Mesendoderm (in vitro differentiated cells): Measurements from ENCODE around the gene ABAT.

Experiments
- DNase-seq: peaks from one replicate; pipeline ENCODE4 v3.0.0; 2013
- H2AK5ac ChIP-seq: 2 replicates; pipeline ENCODE4 v1.6.1; 2013; ENCODE audit warnings: low read length, inconsistent platforms
- H2BK120ac ChIP-seq: 2 replicates; pipeline ENCODE4 v1.6.1; 2013; ENCODE audit warnings: low read depth, mild to moderate bottlenecking, low read length, moderate library complexity, mixed read lengths
- H2BK15ac ChIP-seq: replicated peaks from 2 replicates; pipeline ENCODE4 v1.6.1; 2013; ENCODE audit warnings: low read depth, mild to moderate bottlenecking, moderate library complexity
- H2BK5ac ChIP-seq: 2 replicates; pipeline ENCODE4 v1.6.1; 2013; ENCODE audit warnings: low read length, inconsistent platforms
- H3K18ac ChIP-seq: 2 replicates; pipeline ENCODE4 v1.6.1; 2013; ENCODE audit warnings: mild to moderate bottlenecking, low read length, mixed read lengths
- H3K23ac ChIP-seq: one replicate; pipeline ENCODE4 v1.6.1; 2013; ENCODE audit warnings: low read length
- H3K27ac ChIP-seq: 2 replicates; pipeline ENCODE4 v1.5.1; 2013; ENCODE audit warnings: low read depth, mild to moderate bottlenecking, inconsistent platforms, low read length, moderate library complexity
- H3K27me3 ChIP-seq: 2 replicates; pipeline ENCODE4 v1.6.1; 2013; ENCODE audit warnings: low read length, control low read depth, mild to moderate bottlenecking, inconsistent platforms; ENCODE audit not compliant: insufficient read depth, poor library complexity
- H3K36me3 ChIP-seq: 2 replicates; pipeline ENCODE4 v1.6.1; 2013; ENCODE audit warnings: low read length, inconsistent platforms; ENCODE audit not compliant: control insufficient read depth, insufficient read depth
- H3K4ac ChIP-seq: one replicate; pipeline ENCODE4 v1.6.1; 2013; ENCODE audit warnings: low read depth, mild to moderate bottlenecking, low read length, moderate library complexity
- H3K4me1 ChIP-seq: 2 replicates; pipeline ENCODE4 v1.6.1; 2013; ENCODE audit warnings: low read depth, low read length, inconsistent platforms; ENCODE audit not compliant: control insufficient read depth
- H3K4me2 ChIP-seq: 2 replicates; pipeline ENCODE4 v1.6.1; 2013; ENCODE audit warnings: low read length
- H3K4me3 ChIP-seq: 2 replicates; pipeline ENCODE4 v1.5.1; 2013; ENCODE audit warnings: mild to moderate bottlenecking, low read length
- H3K56ac ChIP-seq: one replicate; pipeline ENCODE4 v1.6.1; 2013; ENCODE audit warnings: low read length
- H3K79me1 ChIP-seq: 2 replicates; pipeline ENCODE4 v1.6.1; 2013; ENCODE audit warnings: low read length, inconsistent platforms
- H3K79me2 ChIP-seq: 2 replicates; pipeline ENCODE4 v1.6.1; 2013; ENCODE audit warnings: mild to moderate bottlenecking, low read length; ENCODE audit not compliant: control insufficient read depth, insufficient read depth
- H3K9ac ChIP-seq: 2 replicates; pipeline ENCODE4 v1.6.1; 2013; ENCODE audit warnings: low read length, inconsistent platforms
- H4K5ac ChIP-seq: one replicate; pipeline ENCODE4 v1.6.1; 2013; ENCODE audit warnings: low read length
- H4K8ac ChIP-seq: one replicate; pipeline ENCODE4 v1.6.1; 2013; ENCODE audit warnings: low read depth, mild to moderate bottlenecking, control low read depth, low read length, moderate library complexity
- WGBS: extraction: QIAGEN DNeasy Blood & Tissue Kit; methylation state at CpG from one replicate; pipeline ENCODE4 v1.1.7; 2013; ENCODE audit warnings: low lambda C conversion rate, missing lambda C conversion rate; ENCODE audit not compliant: insufficient coverage; ENCODE audit errors: extremely low coverage; 5-methylcytosine and 5-hydroxymethylcytosine counted together

The ABAT gene

GRCh38 chr16:8762254-8762653 is 87.8 kb downstream of the ABAT start:
- no peak for DNase-seq
- H3K18ac ChIP-seq: no peak overlapping the region
- no peak overlapping the region for H2AK5ac ChIP-seq
- H3K9ac ChIP-seq: no peak overlapping the region
- H3K23ac ChIP-seq: no peak overlapping the region
- H3K27ac ChIP-seq: no peak overlapping the region
- no peak overlapping the region for H3K4me3 ChIP-seq
- no peak overlapping the region for H4K5ac ChIP-seq
- H2BK5ac ChIP-seq: no peak overlapping the region
- no peak overlapping the region for H3K4ac ChIP-seq
- H3K27me3 ChIP-seq: no peaks in the 10 kb centered on the region
- WGBS: no CpG with 5 or more reads among the region's 4 CpGs
- no peaks in the 10 kb centered on the region for H3K36me3 ChIP-seq
- no peak overlapping the region for H2BK120ac ChIP-seq
- H3K79me1 ChIP-seq: no peaks in the 10 kb centered on the region
- H3K4me2 ChIP-seq: no peak overlapping the region
- H3K56ac ChIP-seq: no peak overlapping the region
- no peaks in the 10 kb centered on the region for H3K79me2 ChIP-seq
- H3K4me1 ChIP-seq: no peaks in the 10 kb centered on the region
- no peak overlapping the region for H4K8ac ChIP-seq
- H2BK15ac ChIP-seq: no peak overlapping the region

DNA sequence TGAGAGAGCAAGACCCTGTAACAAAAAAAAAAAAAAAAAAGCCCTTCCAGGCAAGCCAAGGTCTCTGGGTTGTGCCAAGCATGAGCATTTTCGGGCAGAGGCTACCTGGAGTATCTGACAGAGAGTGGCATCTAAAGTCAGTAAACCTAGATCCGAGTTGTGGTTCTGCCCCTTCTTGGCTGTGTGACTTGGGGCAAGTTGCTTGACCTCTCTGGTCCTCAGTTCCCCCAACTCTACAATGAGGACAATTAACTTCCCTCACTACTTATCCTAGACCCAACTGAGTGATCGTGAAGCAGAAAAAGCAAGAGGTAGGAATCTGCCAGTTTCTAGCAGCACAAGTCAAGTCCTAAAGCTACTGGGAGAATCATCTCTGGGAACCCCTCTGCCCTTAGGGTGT is 88.7 kb downstream of the ABAT start:
- Histone ChIP-seq H4K8ac (no peak overlapping the region), H3K9ac (no peak overlapping the region), H2AK5ac (no peak overlapping the region), H4K5ac (no peak overlapping the region), H3K18ac (no peak overlapping the region), H2BK15ac (no peak overlapping the region), H2BK120ac (no peak overlapping the region), H3K56ac (no peak overlapping the region), H3K4me1 (no peaks in the 10 kb centered on the region), H2BK5ac (no peak overlapping the region), H3K4me3 (no peak overlapping the region), H3K23ac (no peak overlapping the region), H3K4me2 (no peak overlapping the region), H3K36me3 (no peaks in the 10 kb centered on the region), H3K79me2 (no peaks in the 10 kb centered on the region), H3K27ac (no peak overlapping the region), H3K4ac (no peak overlapping the region), H3K27me3 (no peaks in the 10 kb centered on the region), H3K79me1 (no peaks in the 10 kb centered on the region)
- no CpG with 5 or more reads among the region's 3 CpGs for WGBS
- no peak for DNase-seq

DNA sequence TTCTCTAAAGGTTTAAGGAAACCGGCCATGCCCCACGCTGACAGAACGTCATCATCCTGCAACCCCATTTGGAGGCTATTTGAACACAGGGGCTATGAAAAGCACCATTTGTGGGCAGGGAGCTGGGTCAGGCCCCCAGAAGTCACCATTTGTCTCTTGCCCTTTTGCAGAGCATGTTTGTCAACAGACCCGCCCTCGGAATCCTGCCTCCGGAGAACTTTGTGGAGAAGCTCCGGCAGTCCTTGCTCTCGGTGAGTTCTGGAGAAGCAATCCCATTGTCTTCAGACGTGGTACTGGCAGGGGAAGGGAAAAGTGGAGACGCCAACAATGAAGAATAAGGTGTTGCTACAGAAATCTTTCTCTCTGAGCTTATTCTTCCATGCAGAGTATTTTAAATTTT is 89.5 kb downstream of the ABAT start:
- no CpG with 5 or more reads among the region's 10 CpGs for WGBS
- H3K9ac ChIP-seq: no peak overlapping the region
- no peak overlapping the region for H2AK5ac ChIP-seq

GRCh38 chr16:8764525-8765250 is 90.3 kb downstream of the ABAT start:
- Histone ChIP-seq H3K23ac (no peak overlapping the region), H3K4me2 (no peak overlapping the region), H3K79me2 (no peaks in the 10 kb centered on the region), H3K4me3 (no peak overlapping the region), H2AK5ac (no peak overlapping the region), H3K4me1 (no peaks in the 10 kb centered on the region), H2BK120ac (no peak overlapping the region), H3K56ac (no peak overlapping the region), H3K18ac (no peak overlapping the region), H2BK15ac (no peak overlapping the region), H3K9ac (no peak overlapping the region), H3K4ac (no peak overlapping the region), H3K36me3 (no peaks in the 10 kb centered on the region), H3K79me1 (no peaks in the 10 kb centered on the region), H3K27me3 (no peaks in the 10 kb centered on the region), H2BK5ac (no peak overlapping the region), H3K27ac (no peak overlapping the region), H4K8ac (no peak overlapping the region), H4K5ac (no peak overlapping the region)
- peak; percentile 13 for DNase-seq
- no CpG with 5 or more reads among the region's 18 CpGs for WGBS

More for the DNA sequence above, 89.5 kb downstream of the ABAT start:
- Histone ChIP-seq H3K23ac (no peak overlapping the region), H3K27ac (no peak overlapping the region), H2BK15ac (no peak overlapping the region), H2BK5ac (no peak overlapping the region), H3K27me3 (no peaks in the 10 kb centered on the region), H3K79me1 (no peaks in the 10 kb centered on the region), H3K4me1 (no peaks in the 10 kb centered on the region), H2BK120ac (no peak overlapping the region), H4K8ac (no peak overlapping the region), H4K5ac (no peak overlapping the region), H3K79me2 (no peaks in the 10 kb centered on the region), H3K56ac (no peak overlapping the region), H3K18ac (no peak overlapping the region), H3K36me3 (no peaks in the 10 kb centered on the region), H3K4me3 (no peak overlapping the region), H3K4me2 (no peak overlapping the region), H3K4ac (no peak overlapping the region)
- DNase-seq: peak; percentile 8

DNA sequence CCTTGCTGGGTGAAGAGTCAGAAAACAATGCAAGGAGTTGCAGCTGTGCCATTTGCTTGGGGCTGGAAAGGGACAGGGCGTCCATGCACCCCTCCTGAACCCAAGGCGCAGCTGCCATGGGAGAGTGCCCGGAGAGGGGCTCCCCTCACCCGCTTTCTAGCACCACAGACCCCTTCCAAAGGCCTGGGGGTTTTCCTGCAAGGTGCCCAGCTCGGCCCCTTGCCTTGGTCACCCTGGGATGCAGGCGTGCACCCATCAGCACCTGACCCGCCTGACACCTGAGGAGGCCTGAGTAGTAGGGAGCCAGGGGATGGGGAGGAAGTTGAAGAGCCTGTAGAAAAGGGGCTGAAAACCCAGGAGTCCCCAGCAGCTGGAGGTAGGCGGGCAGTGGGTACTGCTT is 92.8 kb downstream of the ABAT start:
- no peak overlapping the region for H3K23ac ChIP-seq
- no peaks in the 10 kb centered on the region for H3K36me3 ChIP-seq
- WGBS: no CpG with 5 or more reads among the region's 8 CpGs
- no peak overlapping the region for H3K27ac ChIP-seq
- no peaks in the 10 kb centered on the region for H3K79me2 ChIP-seq
- no peak overlapping the region for H3K4me2 ChIP-seq
- H2BK120ac ChIP-seq: no peak overlapping the region
- no peak overlapping the region for H2BK5ac ChIP-seq
- H4K8ac ChIP-seq: no peak overlapping the region
- H2BK15ac ChIP-seq: no peak overlapping the region
- no peaks in the 10 kb centered on the region for H3K4me1 ChIP-seq
- H3K4me3 ChIP-seq: no peak overlapping the region
- no peak overlapping the region for H3K9ac ChIP-seq
- DNase-seq: no peak
- H2AK5ac ChIP-seq: no peak overlapping the region
- no peaks in the 10 kb centered on the region for H3K79me1 ChIP-seq
- no peak overlapping the region for H3K4ac ChIP-seq
- no peak overlapping the region for H3K18ac ChIP-seq
- H3K27me3 ChIP-seq: no peaks in the 10 kb centered on the region
- no peak overlapping the region for H3K56ac ChIP-seq
- H4K5ac ChIP-seq: no peak overlapping the region

DNA sequence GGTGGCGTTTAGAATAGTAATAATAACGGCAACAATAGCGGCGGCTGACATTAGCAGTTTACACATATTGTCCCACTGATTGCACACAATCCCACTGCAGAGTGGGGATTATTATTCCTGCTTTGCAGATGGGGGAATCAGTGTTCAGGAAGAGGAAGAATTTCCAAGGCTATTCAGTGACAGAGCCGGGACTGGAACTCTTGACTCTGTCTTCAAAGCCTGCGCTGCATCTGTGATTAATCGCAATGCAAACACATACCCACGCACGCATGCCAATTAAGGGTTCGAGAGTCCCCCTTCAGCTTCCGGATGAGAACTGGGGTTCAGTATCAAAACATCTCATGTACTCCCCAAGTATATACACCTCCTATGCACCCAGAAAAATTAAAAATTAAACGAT is 93.9 kb downstream of the ABAT start:
- Histone ChIP-seq H3K56ac (no peak overlapping the region), H2BK15ac (no peak overlapping the region), H3K4me2 (no peak overlapping the region), H3K79me1 (no peaks in the 10 kb centered on the region), H3K79me2 (no peaks in the 10 kb centered on the region), H2AK5ac (no peak overlapping the region), H2BK120ac (no peak overlapping the region), H3K9ac (no peak overlapping the region), H3K4me3 (no peak overlapping the region), H3K27ac (no peak overlapping the region), H4K5ac (no peak overlapping the region), H2BK5ac (no peak overlapping the region), H3K36me3 (no peaks in the 10 kb centered on the region), H3K23ac (no peak overlapping the region), H4K8ac (no peak overlapping the region), H3K27me3 (no peaks in the 10 kb centered on the region), H3K18ac (no peak overlapping the region), H3K4me1 (no peaks in the 10 kb centered on the region), H3K4ac (no peak overlapping the region)
- no CpG with 5 or more reads among the region's 12 CpGs for WGBS
- DNase-seq: no peak
